GM12872 (cell line): ENCODE measurements around the gene TTC33.
A peak's percentile ranks its signal among the peaks of the same experiment; 100 is the strongest.

Source experiments
- CTCF ChIP-seq: IDR thresholded peaks from 3 replicates; pipeline ENCODE4 v1.5.1; 2011; ENCODE audit warnings: low read depth, mild to moderate bottlenecking, low read length, moderate library complexity; ENCODE audit not compliant: insufficient read depth

The TTC33 gene

GRCh38 chr5:40685193-40685592, 70.6 kb downstream of the TTC33 start:
- TF ChIP-seq CTCF, result no peak

GRCh38 chr5:40683305-40683704, 72.5 kb downstream of the TTC33 start:
- TF ChIP-seq CTCF, result no peak

- no peak for TF ChIP-seq CTCF
Measured at GRCh38 chr5:40682154-40683017, 73.4 kb downstream of the TTC33 start.

GRCh38 chr5:40681363-40682153, 74.2 kb downstream of the TTC33 start:
- no peak for TF ChIP-seq CTCF

- 0 out of 3 replicates have a peak, but pooled peaks have one; percentile 37 for TF ChIP-seq CTCF
Measured at GRCh38 chr5:40680741-40681362, 74.9 kb downstream of the TTC33 start.

- TF ChIP-seq CTCF, result no peak
Measured at GRCh38 chr5:40679913-40680681, 75.7 kb downstream of the TTC33 start, which contains the start of gene PTGER4. Gene PTGER4, plus strand, starts transcription at chr5:40679915. Its CDS starts 1,079 bp downstream, at chr5:40680994.
